ENCODE data around the gene TOE1. TPM values are rescaled to one million over a fixed set of nuclear protein-coding genes. Genes with fewer than 3 reads are reported as not detected.

TOE1 gene
- total RNA-seq, 2 experiments from 2014 or later = 22.1 to 30.2 TPM

GRCh38 chr1:45299981-45300668 is 39.8 kb upstream of the TOE1 start:
- Histone ChIP-seq H4K20me1 (ENCODE audit: insufficient read depth, low read length) (no peaks in the 10 kb centered on the region), H3K79me2 (ENCODE audit: insufficient read depth, low read depth, low read length) (no peaks in the 10 kb centered on the region; the same call in 1 of the 2 replicates), H3K27ac (ENCODE audit: low read depth, low read length, poor library complexity, severe bottlenecking) (no peak overlapping the region), H3K4me3 (ENCODE audit: low read depth, low read length, poor library complexity, severe bottlenecking) (no peak overlapping the region), H3K4me2 (ENCODE audit: low read length) (no peak overlapping the region), H3K9me3 (ENCODE audit: low read length) (no peaks in the 10 kb centered on the region), H3K36me3 (ENCODE audit: insufficient read depth, low read length) (no peaks in the 10 kb centered on the region), H2AFZ (ENCODE audit: low read length) (no peak overlapping the region), H3K4me1 (ENCODE audit: insufficient read depth, low read length, poor library complexity, severe bottlenecking) (peaks cover 9% of the 10 kb centered on the region), H3K9me2 (ENCODE audit: insufficient read depth, low read length) (no peaks in the 10 kb centered on the region)
- ChIA-PET CTCF (ENCODE audit: unreplicated experiment) (interaction anchor here (0.6 to 1.7 kb wide), 5 partner anchors 169 to 290 kb away, joined by 3 to 5 read pairs (median 3); partner anchors contain the start of gene UROD), POLR2A (interaction anchor here (0.6 kb wide), 2 partner anchors 312 to 647 kb away, joined by 4 read pairs; no protein-coding TSS in a partner anchor)
- TF ChIP-seq CTCF (conservative IDR thresholded peaks at IDR 0.05; ENCODE audit: low read length) = peak; percentile 94
- TF ChIP-seq EZH2phosphoT487 (IDR thresholded peaks at IDR 0.05; ENCODE audit: borderline replicate concordance, low read depth, low read length) = no peak
- BruUV-seq (replicated peaks) = no TSS peak
- intact Hi-C loops (cut with micrococcal nuclease; ENCODE audit: unreplicated experiment) = loop anchor here (1.0 to 5.0 kb wide), 5 partner anchors 282 to 578 kb away; no protein-coding TSS in a partner anchor
- peak; percentile 85 for DNase-seq (ENCODE audit: low spot score)

GRCh38 chr1:45300669-45300997 is 39.3 kb upstream of the TOE1 start:
- Histone ChIP-seq H4K20me1 (ENCODE audit: insufficient read depth, low read length) (no peaks in the 10 kb centered on the region), H3K9me3 (ENCODE audit: low read length) (no peaks in the 10 kb centered on the region), H3K4me2 (ENCODE audit: low read length) (no peak overlapping the region), H3K36me3 (ENCODE audit: insufficient read depth, low read length) (no peaks in the 10 kb centered on the region), H2AFZ (ENCODE audit: low read length) (no peak overlapping the region), H3K9me2 (ENCODE audit: insufficient read depth, low read length) (no peaks in the 10 kb centered on the region), H3K4me1 (ENCODE audit: insufficient read depth, low read length, poor library complexity, severe bottlenecking) (peaks cover 14% of the 10 kb centered on the region), H3K27ac (ENCODE audit: low read depth, low read length, poor library complexity, severe bottlenecking) (no peak overlapping the region), H3K4me3 (ENCODE audit: low read depth, low read length, poor library complexity, severe bottlenecking) (no peak overlapping the region), H3K79me2 (ENCODE audit: insufficient read depth, low read depth, low read length) (no peaks in the 10 kb centered on the region; the same call in 1 of the 2 replicates)
- CTCF ChIA-PET (ENCODE audit: unreplicated experiment) = interaction anchor here (0.6 to 1.2 kb wide), 2 partner anchors 288 to 290 kb away, joined by 3 read pairs; partner anchors contain the start of genes HECTD3 and UROD
- BruUV-seq (replicated peaks) = no TSS peak
- DNase-seq (ENCODE audit: low spot score) = no peak
- POLR2A ChIA-PET = interaction anchor here (0.6 kb wide), 2 partner anchors 312 to 647 kb away, joined by 4 read pairs; no protein-coding TSS in a partner anchor
- intact Hi-C loops (cut with micrococcal nuclease; ENCODE audit: unreplicated experiment) = loop anchor here (1.0 to 5.0 kb wide), 5 partner anchors 282 to 578 kb away; no protein-coding TSS in a partner anchor
- no peak for TF ChIP-seq CTCF (conservative IDR thresholded peaks at IDR 0.05; ENCODE audit: low read length)
- no peak for TF ChIP-seq EZH2phosphoT487 (IDR thresholded peaks at IDR 0.05; ENCODE audit: borderline replicate concordance, low read depth, low read length)

All from OCI-LY7 (cell line).